ENCODE data around the gene PTK6.

PTK6 gene

DNA sequence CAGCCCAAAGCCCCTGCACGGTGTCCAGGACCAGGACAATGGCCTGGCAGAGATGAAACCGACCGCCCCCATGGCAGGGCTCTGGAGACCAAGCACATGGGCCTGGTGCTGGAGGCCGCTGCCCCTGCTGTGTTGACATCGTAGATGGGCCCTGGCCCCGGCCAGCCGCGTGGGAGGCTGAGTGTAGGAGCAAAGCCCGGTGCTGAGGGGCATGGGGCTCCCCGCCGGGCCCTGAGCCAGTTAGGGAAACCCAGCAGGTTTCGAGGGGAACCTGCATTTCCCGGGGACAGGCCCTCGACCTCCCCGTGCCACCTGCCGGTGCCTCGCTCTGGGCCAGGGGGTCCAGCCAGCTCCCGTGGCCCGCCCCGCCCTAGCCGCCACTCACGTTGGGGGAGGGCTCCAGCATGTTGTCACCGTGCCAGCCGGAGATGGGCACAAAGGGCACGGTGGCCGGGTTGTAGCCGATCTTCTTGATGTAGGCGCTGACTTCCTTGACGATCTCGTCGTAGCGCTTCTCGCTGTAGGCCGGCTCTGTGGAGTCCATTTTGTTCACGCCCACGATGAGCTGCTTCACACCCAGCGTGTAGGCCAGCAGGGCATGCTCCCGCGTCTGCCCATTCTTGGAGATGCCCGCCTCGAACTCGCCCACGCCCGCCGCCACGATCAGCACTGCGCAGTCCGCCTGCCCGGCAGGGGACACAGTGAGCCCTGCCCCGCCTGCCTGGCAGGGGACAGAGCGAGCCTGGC lies 42.6 kb downstream of the PTK6 start:
- no peak for DNase-seq (ENCODE audit: low spot score in 2 of 2)
- peaks cover 72% of the 10 kb centered on the region for H3K36me3 ChIP-seq (replicated peaks)
- no peak overlapping the region for H3K4me3 ChIP-seq
- no peaks in the 10 kb centered on the region for H3K9me3 ChIP-seq
- H3K27me3 ChIP-seq (ENCODE audit: low read depth), result no peaks in the 10 kb centered on the region
- H3K4me1 ChIP-seq, result peaks cover 15% of the 10 kb centered on the region
- in situ Hi-C loops (cut with MboI; ENCODE audit: low sequenced_read_pairs), result no loop called here

DNA sequence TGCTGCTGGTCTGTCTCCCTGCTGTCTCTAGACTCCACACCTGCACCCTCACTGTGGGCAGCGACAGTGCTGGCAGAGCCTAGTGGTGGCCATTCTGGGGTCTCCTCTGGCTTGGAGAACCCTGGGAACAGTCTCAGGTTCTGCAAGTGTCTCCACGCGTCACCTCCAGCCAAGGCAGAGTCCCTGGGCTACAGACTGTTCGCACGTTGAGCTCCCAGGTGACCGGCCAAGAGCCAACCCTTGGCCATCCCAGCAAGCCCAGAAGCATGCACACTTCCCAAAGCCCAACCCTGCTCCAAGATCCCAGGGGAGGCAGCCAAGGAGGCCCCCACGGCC lies 43.1 kb downstream of the PTK6 start:
- in situ Hi-C loops (cut with MboI; ENCODE audit: low sequenced_read_pairs), result no loop called here
- Histone ChIP-seq H3K4me1 (peaks cover 13% of the 10 kb centered on the region), H3K36me3 (replicated peaks) (peaks cover 78% of the 10 kb centered on the region), H3K4me3 (no peak overlapping the region), H3K9me3 (no peaks in the 10 kb centered on the region), H3K27me3 (ENCODE audit: low read depth) (no peaks in the 10 kb centered on the region)
- DNase-seq (ENCODE audit: low spot score in 2 of 2), result peak in 1 of 2 experiments; percentile 7

DNA sequence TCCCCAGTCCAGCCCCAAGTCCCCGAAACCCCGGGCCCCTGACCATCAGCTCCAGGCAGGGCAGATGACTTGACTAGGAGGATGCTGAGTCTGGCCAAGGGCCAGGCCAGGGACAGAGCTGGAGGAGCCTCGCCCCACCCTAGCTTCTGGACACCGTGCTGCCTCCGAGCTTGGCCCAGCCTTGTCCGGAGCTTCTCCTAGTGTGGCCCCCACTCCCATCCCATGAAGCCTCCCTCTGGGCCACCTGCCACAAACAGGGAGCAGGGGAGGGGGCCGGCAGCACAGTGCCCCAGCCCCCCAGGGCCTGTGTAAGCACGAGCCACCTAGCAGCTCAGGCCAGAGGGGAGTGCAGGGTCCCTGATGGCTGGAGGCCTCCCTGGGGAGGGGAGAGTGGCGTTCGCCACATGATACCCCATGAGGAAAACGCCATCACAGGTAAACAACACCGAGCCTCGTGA lies 43.6 kb downstream of the PTK6 start:
- peak in 1 of 2 experiments; percentile 9 for DNase-seq (ENCODE audit: low spot score in 2 of 2)
- H3K9me3 ChIP-seq, result no peaks in the 10 kb centered on the region
- no peaks in the 10 kb centered on the region for H3K27me3 ChIP-seq (ENCODE audit: low read depth)
- in situ Hi-C loops (cut with MboI; ENCODE audit: low sequenced_read_pairs), result no loop called here
- peaks cover 13% of the 10 kb centered on the region for H3K4me1 ChIP-seq
- peaks cover 82% of the 10 kb centered on the region for H3K36me3 ChIP-seq (replicated peaks)
- H3K4me3 ChIP-seq, result no peak overlapping the region

DNA sequence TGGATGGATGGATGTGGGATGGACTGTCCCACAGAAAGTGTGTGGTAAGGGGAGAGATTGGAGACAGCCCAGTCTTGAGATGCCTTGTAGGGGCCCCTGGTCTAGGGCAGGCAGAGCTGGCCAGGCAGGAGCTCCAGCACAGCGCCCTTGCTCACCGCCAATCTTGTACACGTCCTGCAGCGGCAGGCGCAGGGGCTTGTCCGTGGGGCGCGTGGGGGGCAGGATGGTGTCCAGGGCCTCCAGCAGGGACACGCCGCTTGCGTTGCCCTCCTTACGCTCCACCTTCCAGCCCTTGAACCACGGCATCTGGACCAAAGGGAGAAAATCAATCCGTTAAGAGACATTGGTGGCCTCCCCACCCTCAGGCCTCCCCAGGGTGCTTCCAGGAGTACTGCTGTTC lies 44.2 kb downstream of the PTK6 start:
- H3K4me1 ChIP-seq, result peaks cover 13% of the 10 kb centered on the region
- H3K4me3 ChIP-seq, result no peak overlapping the region
- DNase-seq (ENCODE audit: low spot score in 2 of 2), result peak in 1 of 2 experiments; percentile 8
- H3K9me3 ChIP-seq, result no peaks in the 10 kb centered on the region
- H3K36me3 ChIP-seq (replicated peaks), result peaks cover 85% of the 10 kb centered on the region
- H3K27me3 ChIP-seq (ENCODE audit: low read depth), result no peaks in the 10 kb centered on the region
- in situ Hi-C loops (cut with MboI; ENCODE audit: low sequenced_read_pairs), result no loop called here

DNA sequence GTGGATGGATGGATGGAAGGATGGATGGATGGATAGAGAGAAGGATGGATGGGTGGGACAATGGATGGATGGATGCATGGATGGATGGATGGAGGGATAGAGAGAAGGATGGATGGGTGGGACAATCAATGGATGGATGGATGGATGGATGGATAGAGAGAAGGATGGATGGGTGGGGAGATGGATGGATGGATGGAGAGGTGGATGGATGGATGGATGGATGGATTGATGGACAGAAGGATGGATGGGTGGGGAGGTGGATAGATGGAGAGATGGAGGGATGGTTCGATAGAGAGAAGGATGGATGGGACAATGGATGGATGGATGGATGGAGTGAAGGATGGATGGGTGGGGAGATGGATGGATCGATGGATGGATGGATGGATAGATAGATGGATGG lies 44.7 kb downstream of the PTK6 start:
- no peaks in the 10 kb centered on the region for H3K27me3 ChIP-seq (ENCODE audit: low read depth)
- peaks cover 88% of the 10 kb centered on the region for H3K36me3 ChIP-seq (replicated peaks)
- in situ Hi-C loops (cut with MboI; ENCODE audit: low sequenced_read_pairs), result no loop called here
- peaks cover 13% of the 10 kb centered on the region for H3K4me1 ChIP-seq
- no peak for DNase-seq (ENCODE audit: low spot score in 2 of 2)
- H3K4me3 ChIP-seq, result no peak overlapping the region
- H3K9me3 ChIP-seq, result no peaks in the 10 kb centered on the region

DNA sequence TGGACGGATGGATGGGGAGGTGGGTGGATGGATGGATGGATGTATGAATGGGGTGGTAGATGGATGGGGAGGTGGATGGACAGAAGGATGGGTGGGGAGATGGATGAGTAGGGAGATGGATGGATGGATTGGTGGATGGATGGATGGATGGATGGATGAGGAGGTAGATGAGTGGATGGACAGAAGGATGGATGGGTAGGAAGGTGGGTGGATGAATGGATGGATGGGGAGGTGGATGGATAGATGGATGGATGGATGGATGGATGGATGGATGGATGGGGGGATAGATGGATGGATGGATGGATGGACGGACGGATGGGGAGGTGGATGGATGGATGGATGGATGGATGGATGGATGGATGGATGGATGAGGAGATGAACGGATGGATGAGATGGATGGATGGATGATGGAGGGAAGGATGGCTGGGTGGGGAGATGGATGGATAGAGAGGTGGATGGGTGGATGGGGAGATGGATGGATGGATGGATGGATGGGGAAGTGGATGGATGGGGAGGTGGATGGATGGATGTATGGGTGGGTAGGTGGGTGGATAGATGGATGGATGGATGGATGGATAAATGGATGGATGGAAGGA lies 45.4 kb downstream of the PTK6 start:
- H3K4me3 ChIP-seq, result no peak overlapping the region
- H3K36me3 ChIP-seq (replicated peaks), result peaks cover 81% of the 10 kb centered on the region
- H3K4me1 ChIP-seq, result peaks cover 6% of the 10 kb centered on the region
- DNase-seq (ENCODE audit: low spot score in 2 of 2), result no peak
- no peaks in the 10 kb centered on the region for H3K9me3 ChIP-seq
- H3K27me3 ChIP-seq (ENCODE audit: low read depth), result no peaks in the 10 kb centered on the region
- in situ Hi-C loops (cut with MboI; ENCODE audit: low sequenced_read_pairs), result no loop called here

DNA sequence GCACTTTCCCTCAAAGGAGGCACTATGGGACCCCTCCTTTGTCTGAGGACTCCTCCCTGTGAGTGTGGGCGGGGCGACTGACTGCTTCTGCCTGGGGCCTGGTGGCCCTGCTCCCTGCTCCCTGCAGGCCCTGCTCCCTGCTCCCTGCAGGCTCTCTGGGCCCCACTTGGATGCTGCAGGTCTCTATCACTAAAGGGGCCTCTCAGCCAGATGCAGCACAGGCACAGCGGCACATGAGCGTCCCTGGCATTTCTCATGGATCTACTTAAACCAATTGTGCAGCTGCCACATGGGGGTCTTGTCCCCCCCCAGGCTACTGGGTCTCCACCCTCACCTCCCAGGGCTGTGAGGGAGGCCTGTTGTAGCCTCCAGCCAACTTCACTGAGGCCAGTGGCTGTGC lies 46.1 kb downstream of the PTK6 start:
- peaks cover 75% of the 10 kb centered on the region for H3K36me3 ChIP-seq (replicated peaks)
- no peaks in the 10 kb centered on the region for H3K4me1 ChIP-seq
- no peaks in the 10 kb centered on the region for H3K9me3 ChIP-seq
- DNase-seq (ENCODE audit: low spot score in 2 of 2), result peak in 1 of 2 experiments; percentile 8
- H3K27me3 ChIP-seq (ENCODE audit: low read depth), result no peaks in the 10 kb centered on the region
- H3K4me3 ChIP-seq, result no peak overlapping the region
- in situ Hi-C loops (cut with MboI; ENCODE audit: low sequenced_read_pairs), result no loop called here

DNA sequence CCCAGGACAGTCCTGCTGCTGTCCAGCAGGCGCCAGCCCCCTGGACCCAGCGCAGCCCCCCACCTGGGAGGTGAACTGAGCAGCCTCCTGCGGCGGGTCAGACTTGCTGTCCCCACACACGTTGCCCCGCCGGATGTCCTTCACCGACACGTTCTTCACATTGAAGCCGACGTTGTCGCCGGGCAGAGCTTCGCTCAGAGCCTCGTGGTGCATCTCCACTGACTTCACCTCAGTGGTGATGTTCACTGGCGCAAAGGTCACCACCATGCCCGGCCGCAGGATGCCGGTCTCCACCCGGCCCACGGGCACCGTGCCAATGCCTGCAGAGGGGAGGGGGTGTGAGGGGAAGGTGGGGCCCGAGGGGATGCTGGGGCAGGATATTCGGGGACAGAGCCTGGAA lies 46.8 kb downstream of the PTK6 start:
- no peaks in the 10 kb centered on the region for H3K27me3 ChIP-seq (ENCODE audit: low read depth)
- in situ Hi-C loops (cut with MboI; ENCODE audit: low sequenced_read_pairs), result no loop called here
- DNase-seq (ENCODE audit: low spot score in 2 of 2), result peak in 1 of 2 experiments; percentile 7
- peaks cover 68% of the 10 kb centered on the region for H3K36me3 ChIP-seq (replicated peaks)
- H3K4me3 ChIP-seq, result no peak overlapping the region
- no peaks in the 10 kb centered on the region for H3K4me1 ChIP-seq
- H3K9me3 ChIP-seq, result no peaks in the 10 kb centered on the region

DNA sequence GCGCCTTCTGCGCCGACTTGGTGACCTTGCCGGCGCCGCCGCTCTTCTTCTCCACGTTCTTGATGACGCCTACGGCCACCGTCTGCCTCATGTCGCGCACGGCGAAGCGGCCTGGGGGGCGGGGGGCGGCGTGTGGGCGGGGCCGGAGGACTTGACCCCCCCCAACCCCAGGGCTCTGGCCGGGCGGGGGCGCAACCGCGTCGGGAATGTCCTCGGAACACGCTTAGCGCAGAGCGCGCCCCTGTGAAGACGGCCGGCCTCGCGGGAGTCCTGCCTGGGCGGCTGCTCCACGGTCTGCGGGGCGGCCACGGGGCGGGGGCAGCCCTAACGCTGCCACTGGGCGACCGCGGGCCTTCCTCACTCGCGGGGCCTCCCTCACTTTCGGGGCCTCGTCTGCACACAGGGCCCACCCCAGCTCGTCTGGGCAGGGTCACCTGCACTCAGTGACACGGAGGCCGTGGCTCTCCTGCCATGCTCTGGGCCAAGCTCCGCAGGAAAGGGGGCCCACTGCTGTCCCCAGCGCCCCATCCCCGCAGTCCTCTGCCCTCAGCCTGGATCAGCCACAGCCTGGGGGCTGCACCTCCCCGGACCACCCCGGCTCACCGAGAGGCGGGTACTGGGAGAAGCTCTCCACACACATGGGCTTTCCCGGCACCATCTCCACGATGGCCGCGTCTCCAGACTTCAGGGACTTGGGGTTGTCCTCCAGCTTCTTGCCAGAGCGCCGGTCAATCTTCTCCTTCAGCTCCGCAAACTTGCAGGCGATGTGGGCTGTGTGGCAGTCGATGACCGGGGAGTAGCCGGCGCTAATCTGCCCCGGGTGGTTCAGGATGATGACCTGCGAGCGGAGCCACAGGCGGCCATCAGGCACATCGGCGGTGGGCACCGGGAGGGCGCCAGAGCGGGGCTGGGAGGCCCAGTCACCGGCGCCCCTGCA lies 48.6 kb downstream of the PTK6 start:
- Histone ChIP-seq H3K9me3 (no peaks in the 10 kb centered on the region), H3K4me1 (0 out of 2 replicates have a peak, but pooled peaks cover 5% of the 10 kb centered on the region), H3K27me3 (ENCODE audit: low read depth) (no peaks in the 10 kb centered on the region), H3K4me3 (no peak overlapping the region), H3K36me3 (replicated peaks) (peaks cover 50% of the 10 kb centered on the region)
- no peak for DNase-seq (ENCODE audit: low spot score in 2 of 2)
- in situ Hi-C loops (cut with MboI; ENCODE audit: low sequenced_read_pairs), result no loop called here

DNA sequence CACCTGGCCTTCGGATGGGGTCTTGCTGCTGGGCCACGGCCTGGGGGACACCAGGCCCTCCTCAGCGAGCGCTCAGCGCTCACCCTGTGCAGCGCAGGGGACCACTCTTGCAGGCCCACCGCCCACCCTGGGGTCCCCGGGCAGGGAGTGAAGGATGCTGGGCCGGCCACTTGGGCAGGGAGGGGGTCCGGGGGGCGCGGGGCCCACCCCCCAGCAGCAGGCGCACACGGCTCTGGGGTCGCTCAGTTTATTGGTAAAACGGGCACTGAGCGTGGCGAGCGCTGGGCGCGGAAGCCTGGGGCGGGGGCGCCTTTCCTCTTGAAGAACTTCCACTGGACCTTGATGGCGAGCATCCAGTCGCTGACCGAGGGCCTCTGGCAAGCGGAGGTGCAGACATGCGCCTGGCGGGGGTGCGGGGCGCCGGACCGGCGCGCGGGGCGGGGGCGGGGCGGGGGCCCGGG lies 49.4 kb downstream of the PTK6 start:
- no peak overlapping the region for H3K4me3 ChIP-seq
- in situ Hi-C loops (cut with MboI; ENCODE audit: low sequenced_read_pairs), result no loop called here
- H3K36me3 ChIP-seq (replicated peaks), result peaks cover 42% of the 10 kb centered on the region
- no peaks in the 10 kb centered on the region for H3K27me3 ChIP-seq (ENCODE audit: low read depth)
- H3K4me1 ChIP-seq, result peaks cover 11% of the 10 kb centered on the region; the same call in 1 of the 2 replicates
- no peaks in the 10 kb centered on the region for H3K9me3 ChIP-seq
- DNase-seq (ENCODE audit: low spot score in 2 of 2), result no peak

DNA sequence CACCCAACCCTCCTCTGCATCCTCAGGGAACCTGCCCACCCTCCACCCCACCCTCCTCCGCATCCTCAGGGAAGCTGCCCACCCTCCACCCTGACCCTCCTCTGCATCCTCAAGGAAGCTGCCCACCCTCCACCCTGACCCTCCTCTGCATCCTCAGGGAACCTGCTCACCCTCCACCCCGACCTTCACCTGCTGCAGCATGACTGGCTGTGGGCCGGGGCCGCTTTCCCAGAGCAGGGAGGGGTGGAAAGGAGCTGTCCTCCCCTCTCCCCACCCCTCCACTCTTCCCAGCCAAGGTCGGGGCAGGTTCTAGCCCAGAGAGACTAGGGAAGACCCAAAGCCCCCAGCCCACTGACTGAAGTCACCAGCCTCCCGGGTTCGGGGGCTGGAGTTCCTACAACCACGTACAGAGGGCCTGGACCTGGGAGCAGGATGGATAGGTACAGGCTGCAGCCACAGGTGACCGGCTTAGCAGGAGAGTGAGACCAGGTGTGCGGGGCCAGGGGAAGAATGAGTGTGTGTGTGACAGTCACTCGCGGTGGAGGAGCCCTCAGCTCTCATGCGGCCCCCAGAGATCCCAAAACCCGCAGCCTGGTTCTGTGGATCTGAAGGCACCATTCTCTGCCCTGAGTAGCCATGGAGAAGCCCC lies 49.9 kb downstream of the PTK6 start:
- Histone ChIP-seq H3K9me3 (no peaks in the 10 kb centered on the region), H3K36me3 (replicated peaks) (peaks cover 41% of the 10 kb centered on the region), H3K4me1 (peaks cover 11% of the 10 kb centered on the region; the same call in 1 of the 2 replicates), H3K27me3 (ENCODE audit: low read depth) (no peaks in the 10 kb centered on the region), H3K4me3 (no peak overlapping the region)
- in situ Hi-C loops (cut with MboI; ENCODE audit: low sequenced_read_pairs), result no loop called here
- DNase-seq (ENCODE audit: low spot score in 2 of 2), result no peak

DNA sequence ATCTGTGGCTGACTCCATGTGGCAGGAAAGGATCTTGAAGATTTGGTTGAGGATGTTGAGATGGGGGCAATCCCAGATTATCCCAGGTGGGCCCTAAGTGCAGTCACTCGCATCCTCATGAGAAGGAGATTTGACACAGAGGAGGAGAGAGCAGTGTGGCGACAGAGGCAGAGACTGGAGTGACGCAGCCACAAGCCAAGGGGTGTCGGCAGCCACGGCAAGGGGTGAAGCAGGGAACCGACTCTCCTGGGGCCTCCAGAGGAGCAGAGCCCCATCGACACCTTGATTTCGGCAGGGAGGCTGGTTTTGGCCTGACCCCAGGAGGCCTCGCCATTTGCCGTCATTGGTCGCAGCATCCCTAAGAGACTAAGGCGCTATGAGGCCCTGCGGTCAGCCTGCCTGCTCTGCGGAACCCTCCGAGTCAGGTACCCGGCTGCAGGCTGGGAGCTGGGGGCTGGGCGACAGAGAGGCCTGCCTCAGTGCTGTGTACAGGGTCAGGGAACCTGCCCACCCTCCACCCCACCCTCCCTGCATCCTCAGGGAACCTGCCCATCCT lies 50.8 kb downstream of the PTK6 start:
- Histone ChIP-seq H3K27me3 (ENCODE audit: low read depth) (no peaks in the 10 kb centered on the region), H3K4me3 (no peak overlapping the region), H3K4me1 (peaks cover 11% of the 10 kb centered on the region; the same call in 1 of the 2 replicates), H3K36me3 (replicated peaks) (peaks cover 36% of the 10 kb centered on the region), H3K9me3 (no peaks in the 10 kb centered on the region)
- in situ Hi-C loops (cut with MboI; ENCODE audit: low sequenced_read_pairs), result no loop called here
- DNase-seq (ENCODE audit: low spot score in 2 of 2), result peak in 1 of 2 experiments; percentile 44

Measured in HAP-1 (cell line).